ENCODE data around the gene ASIC4.

DNA sequence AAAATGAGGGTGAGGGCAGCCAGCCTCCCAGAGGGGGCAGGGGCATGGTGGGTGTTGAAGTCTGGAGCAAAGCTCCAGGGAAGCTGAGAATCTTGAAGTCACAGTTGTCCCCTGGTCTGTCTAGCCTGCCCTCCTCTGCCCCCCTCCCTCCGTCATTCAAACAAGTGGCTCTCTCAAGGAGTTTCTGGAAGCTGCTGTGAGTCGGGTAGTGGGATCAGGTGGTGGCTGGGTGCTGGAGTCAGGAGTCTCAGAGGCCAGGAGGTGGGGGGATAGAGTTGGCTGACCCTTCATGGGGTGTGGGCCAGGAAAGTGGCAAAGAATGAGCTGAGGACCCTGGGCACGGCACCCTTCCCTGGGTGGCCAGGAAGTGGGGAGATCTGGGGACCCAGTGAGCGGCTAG is 495 bp upstream of the ASIC4 start:
- TF ChIP-seq POLR2AphosphoS5 (IDR thresholded peaks at IDR 0.05) (no peak), POLR2A (IDR thresholded peaks at IDR 0.05) (no peak), CTCF (IDR thresholded peaks at IDR 0.05) (no peak), EP300 (IDR thresholded peaks at IDR 0.05; ENCODE audit: low read depth) (no peak)

All from transverse colon (tissue), 4 donors.